Measurements from ENCODE around the gene PLEKHG5. TPM values are rescaled to one million over a fixed set of nuclear protein-coding genes. Genes with fewer than 3 reads are reported as not detected.

Gene PLEKHG5
- total and polyA plus RNA-seq, 11 donors = 7.2 to 20.2 (median 15.2) TPM

DNA sequence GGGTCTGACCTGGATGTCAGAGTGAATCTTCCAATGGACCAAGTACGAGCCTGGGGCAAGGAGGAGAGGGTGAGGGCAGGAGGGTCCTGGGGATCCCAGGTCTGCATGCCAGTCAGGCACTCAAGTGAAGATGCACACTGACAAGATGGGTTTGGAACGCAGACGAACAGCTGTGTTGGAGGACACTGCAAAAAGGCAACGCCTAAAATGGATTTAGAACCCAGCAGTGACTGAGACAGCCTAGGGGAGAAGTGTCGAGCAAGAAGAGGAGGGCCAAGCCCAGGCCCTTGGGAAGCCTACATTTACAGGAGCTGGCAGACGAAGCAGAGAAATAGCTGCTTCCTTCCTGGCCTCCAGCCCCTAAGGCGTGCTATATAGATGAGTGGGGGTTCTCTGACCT is 37.0 kb upstream of the PLEKHG5 start:
- intact Hi-C loops (cut with DNase I) = no loop called here
- no peak for ATAC-seq
- no peaks in the 10 kb centered on the region for H3K9me3 ChIP-seq
- H3K27me3 ChIP-seq = no peaks in the 10 kb centered on the region
- no peak overlapping the region for H3K4me3 ChIP-seq
- TF ChIP-seq, protein P1, sequence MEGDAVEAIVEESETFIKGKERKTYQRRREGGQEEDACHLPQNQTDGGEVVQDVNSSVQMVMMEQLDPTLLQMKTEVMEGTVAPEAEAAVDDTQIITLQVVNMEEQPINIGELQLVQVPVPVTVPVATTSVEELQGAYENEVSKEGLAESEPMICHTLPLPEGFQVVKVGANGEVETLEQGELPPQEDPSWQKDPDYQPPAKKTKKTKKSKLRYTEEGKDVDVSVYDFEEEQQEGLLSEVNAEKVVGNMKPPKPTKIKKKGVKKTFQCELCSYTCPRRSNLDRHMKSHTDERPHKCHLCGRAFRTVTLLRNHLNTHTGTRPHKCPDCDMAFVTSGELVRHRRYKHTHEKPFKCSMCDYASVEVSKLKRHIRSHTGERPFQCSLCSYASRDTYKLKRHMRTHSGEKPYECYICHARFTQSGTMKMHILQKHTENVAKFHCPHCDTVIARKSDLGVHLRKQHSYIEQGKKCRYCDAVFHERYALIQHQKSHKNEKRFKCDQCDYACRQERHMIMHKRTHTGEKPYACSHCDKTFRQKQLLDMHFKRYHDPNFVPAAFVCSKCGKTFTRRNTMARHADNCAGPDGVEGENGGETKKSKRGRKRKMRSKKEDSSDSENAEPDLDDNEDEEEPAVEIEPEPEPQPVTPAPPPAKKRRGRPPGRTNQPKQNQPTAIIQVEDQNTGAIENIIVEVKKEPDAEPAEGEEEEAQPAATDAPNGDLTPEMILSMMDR (IDR thresholded peaks at IDR 0.05) = no peak
- no peak for TF ChIP-seq POLR2A (IDR thresholded peaks at IDR 0.05)
- H3K4me1 ChIP-seq = peaks cover 0 to 4% (median 0%) of the 10 kb centered on the region in 12 donors
- H3K36me3 ChIP-seq = peaks cover 8 to 97% (median 84%) of the 10 kb centered on the region in 9 donors
- H3K27ac ChIP-seq = no peak overlapping the region
- WGBS, 4 donors = 81 to 92% (median 85%) methylated on average over 7 of the region's 7 CpGs
- DNase-seq = peak in 1 of 5 donors; percentile 7

DNA sequence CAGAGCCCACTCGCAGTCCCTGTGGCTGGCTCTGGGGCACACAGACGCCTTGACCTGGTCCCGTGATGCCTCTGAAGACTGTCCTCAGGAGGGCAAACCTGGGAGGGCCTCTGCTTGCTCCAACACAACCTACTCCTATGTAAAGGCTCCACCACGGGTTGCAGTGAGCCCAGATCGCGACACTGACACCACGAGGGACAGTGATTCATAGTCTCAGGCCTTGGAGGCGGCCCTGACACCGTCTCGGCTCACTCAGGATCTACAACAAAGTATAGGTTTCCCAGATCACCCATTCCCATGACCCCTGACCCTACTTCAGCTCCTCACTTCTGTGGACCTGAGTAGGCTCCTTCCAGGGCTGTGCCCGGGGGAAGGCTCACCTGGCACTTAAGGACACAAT is 34.8 kb upstream of the PLEKHG5 start:
- peaks cover 3 to 75% (median 62%) of the 10 kb centered on the region in 9 donors for H3K36me3 ChIP-seq
- H3K4me1 ChIP-seq = peaks cover 0 to 4% (median 0%) of the 10 kb centered on the region in 12 donors
- intact Hi-C loops (cut with DNase I) = no loop called here
- no peaks in the 10 kb centered on the region for H3K27me3 ChIP-seq
- TF ChIP-seq POLR2A (IDR thresholded peaks at IDR 0.05) = no peak
- TF ChIP-seq, protein P1 (IDR thresholded peaks at IDR 0.05) = no peak
- no peak overlapping the region for H3K27ac ChIP-seq
- H3K9me3 ChIP-seq = no peaks in the 10 kb centered on the region
- no peak for ATAC-seq
- peak in 1 of 5 donors; percentile 14 for DNase-seq
- H3K4me3 ChIP-seq = no peak overlapping the region
- 82 to 89% (median 87%) methylated on average over 11 of the region's 11 CpGs for WGBS, 4 donors

GRCh38 chr1:6523566-6523965 is 32.1 kb upstream of the PLEKHG5 start:
- ATAC-seq = peak in 3 of 4 donors; percentile 62 to 70 (median 70)
- WGBS, 4 donors = 29 to 49% (median 35%) methylated on average over 6 of the region's 6 CpGs

DNA sequence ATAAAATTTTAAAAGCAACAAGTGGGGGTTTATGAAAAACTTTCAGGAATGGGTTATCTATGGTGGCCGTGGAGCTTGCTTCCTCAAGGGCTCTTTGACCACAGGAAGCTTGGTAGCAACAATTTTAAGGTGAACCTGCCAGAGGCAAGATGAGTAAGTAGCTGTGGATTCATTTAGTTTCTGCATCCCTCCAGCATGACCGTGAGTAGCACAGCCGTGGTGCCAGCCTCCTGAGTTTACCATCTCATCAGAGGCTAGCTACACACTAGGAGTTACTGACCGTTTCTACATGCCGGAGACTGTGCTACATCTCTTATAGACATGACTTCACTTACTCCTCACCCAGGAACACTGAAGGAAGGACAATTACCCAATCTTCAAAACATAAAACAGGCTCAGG is 30.1 kb upstream of the PLEKHG5 start:
- no peak overlapping the region for H3K4me3 ChIP-seq
- H3K36me3 ChIP-seq = peaks cover 3 to 32% (median 17%) of the 10 kb centered on the region in 9 donors
- no peak overlapping the region for H3K27ac ChIP-seq
- 73 to 80% (median 78%) methylated on average over 5 of the region's 5 CpGs for WGBS, 4 donors
- intact Hi-C loops (cut with DNase I) = loop anchor here in 7 of 10 donors (5.0 kb wide), 1 partner anchor 34 kb away; no protein-coding TSS in a partner anchor
- no peaks in the 10 kb centered on the region for H3K27me3 ChIP-seq
- H3K4me1 ChIP-seq = peaks cover 0 to 20% (median 9%) of the 10 kb centered on the region in 12 donors
- no peak for ATAC-seq
- TF ChIP-seq POLR2A (IDR thresholded peaks at IDR 0.05) = no peak
- TF ChIP-seq, protein P1 (IDR thresholded peaks at IDR 0.05) = no peak
- DNase-seq = peak in 1 of 5 donors; percentile 2
- no peaks in the 10 kb centered on the region for H3K9me3 ChIP-seq

More at GRCh38 chr1:6523566-6523965, 32.1 kb upstream of the PLEKHG5 start:
- H3K4me1 ChIP-seq = peaks cover 0 to 20% (median 9%) of the 10 kb centered on the region in 12 donors
- TF ChIP-seq POLR2A (IDR thresholded peaks at IDR 0.05) = no peak
- TF ChIP-seq, protein P1 (IDR thresholded peaks at IDR 0.05) = peak; percentile 41 to 68 (median 50)
- H3K27ac ChIP-seq = no peak overlapping the region
- H3K36me3 ChIP-seq = peaks cover 3 to 53% (median 35%) of the 10 kb centered on the region in 9 donors
- H3K27me3 ChIP-seq = no peaks in the 10 kb centered on the region
- H3K9me3 ChIP-seq = no peaks in the 10 kb centered on the region
- no peak overlapping the region for H3K4me3 ChIP-seq
- DNase-seq = peak in 2 of 5 donors; percentile 26 to 38
- intact Hi-C loops (cut with DNase I) = loop anchor here (1.0 to 5.0 kb wide), 3 partner anchors 36 to 37 kb away; no protein-coding TSS in a partner anchor

Measured in heart left ventricle (tissue), 16 donors.